Panc1 (cell line): ENCODE measurements around the gene ZNF592. TPM values are rescaled to one million over a fixed set of nuclear protein-coding genes. Genes with fewer than 3 reads are reported as not detected.

Experiments
- ATAC-seq: fragments of 200-7000 bp; cut with Tn5 transposase; 2 replicates; pipeline ENCODE4 v1.9.1; 2020; ENCODE audit warnings: mild to moderate bottlenecking, moderate library complexity
- BruUV-seq: library from RNA; stranded (reverse); fragments of 400-500 nt; replicated peaks from 2 replicates; lab custom pipeline; 2021; lab: Mats Ljungman, UMichigan
- CTCF ChIA-PET: fragments of 300-600 bp; sonication (Branson Sonifier 250); formaldehyde crosslinking; loops from one replicate; lab custom pipeline; 2022; ENCODE audit warnings: antibody characterized with exemption; lab: Charles Lee
- POLR2A ChIA-PET: fragments of 300-600 bp; sonication (Branson Sonifier 250); formaldehyde crosslinking; loops from one replicate; lab custom pipeline; 2022; ENCODE audit warnings: antibody characterized with exemption; lab: Charles Lee
- DNase-seq: peaks from one replicate; pipeline ENCODE4 v3.0.0-alpha.2; 2010; ENCODE audit warnings: low read depth, low spot score
- H3K27ac ChIP-seq: 2 replicates; pipeline ENCODE4 v1.5.1; 2011; ENCODE audit warnings: mild to moderate bottlenecking, low read length, inconsistent platforms
- H3K27me3 ChIP-seq: fragments of 200-500 bp; sonication (Bioruptor generic); 2 replicates; pipeline ENCODE4 v1.6.0; 2014; ENCODE audit warnings: low read length, inconsistent platforms; ENCODE audit not compliant: control insufficient read depth, insufficient read depth
- H3K36me3 ChIP-seq: fragments of 200-500 bp; sonication (Bioruptor generic); 2 replicates; pipeline ENCODE4 v1.5.1; 2014; ENCODE audit warnings: inconsistent platforms, mild to moderate bottlenecking, low read length, moderate library complexity; ENCODE audit not compliant: control insufficient read depth, insufficient read depth
- H3K4me1 ChIP-seq: 2 replicates; pipeline ENCODE4 v1.5.1; 2011; ENCODE audit warnings: inconsistent platforms, mild to moderate bottlenecking, low read length, moderate library complexity; ENCODE audit not compliant: control insufficient read depth, insufficient read depth
- H3K4me3 ChIP-seq, 2 experiments: 2 replicates each; pipeline ENCODE4 v1.5.1; 2011 to 2012; ENCODE audit warnings: low read depth in 2 of 2, low read length in 2 of 2, mild to moderate bottlenecking in 2 of 2, inconsistent platforms in 1 of 2, moderate library complexity in 1 of 2
- H3K9me3 ChIP-seq: fragments of 200-500 bp; sonication (Bioruptor generic); 2 replicates; pipeline ENCODE4 v1.5.1; 2014; ENCODE audit warnings: low read depth, mild to moderate bottlenecking, inconsistent platforms, low read length, moderate library complexity; ENCODE audit not compliant: control insufficient read depth, insufficient read depth
- POLR2AphosphoS5 ChIP-seq: IDR thresholded peaks from 2 replicates; pipeline ENCODE4 v1.6.1; 2012; ENCODE audit warnings: mild to moderate bottlenecking, low read depth, low read length, moderate library complexity
- SIN3A ChIP-seq: IDR thresholded peaks from 2 replicates; pipeline ENCODE4 v1.6.1; 2012; ENCODE audit warnings: low read depth, mild to moderate bottlenecking, low read length, moderate library complexity, borderline replicate concordance; ENCODE audit not compliant: insufficient read depth
- TCF7L2 ChIP-seq: IDR thresholded peaks from 2 replicates; pipeline ENCODE4 v1.6.1; 2011; ENCODE audit warnings: mild to moderate bottlenecking, low read depth, low read length, inconsistent platforms
- in situ Hi-C: cut with HindIII; loops from 2 replicates; pipeline ENCODE4 v1.10.0; 2016; ENCODE audit warnings: low sequenced_read_pairs, low pct_unique_long_range_greater_than_20kb
- intact Hi-C: fragments of 100-400 bp; cut with micrococcal nuclease; formaldehyde crosslinking; loops from one replicate; pipeline ENCODE4 v1.10.0; 2022; ENCODE audit not compliant: unreplicated experiment
- total RNA-seq: library from RNA; stranded (reverse); gene quantifications from one replicate; pipeline ENCODE4 v1.2.1, GENCODE V29; 2021; ENCODE audit not compliant: unreplicated experiment
- TF ChIP-seq, protein P1 (sequence below): fragments of 450-650 bp; IDR thresholded peaks from 2 replicates; pipeline ENCODE4 v1.5.1; 2017; ENCODE audit warnings: mild to moderate bottlenecking
- TF ChIP-seq, protein P2 (sequence below), 2 experiments: IDR thresholded peaks; 2 replicates each; pipeline ENCODE4 v1.6.1; 2011 to 2012; ENCODE audit warnings: low read depth in 2 of 2, control low read depth in 1 of 2, low read length in 1 of 2, mild to moderate bottlenecking in 1 of 2, moderate library complexity in 1 of 2; ENCODE audit not compliant: insufficient read depth in 1 of 2

ZNF592 gene
- total RNA-seq, 1 experiment from 2014 or later: 34.2 TPM

DNA sequence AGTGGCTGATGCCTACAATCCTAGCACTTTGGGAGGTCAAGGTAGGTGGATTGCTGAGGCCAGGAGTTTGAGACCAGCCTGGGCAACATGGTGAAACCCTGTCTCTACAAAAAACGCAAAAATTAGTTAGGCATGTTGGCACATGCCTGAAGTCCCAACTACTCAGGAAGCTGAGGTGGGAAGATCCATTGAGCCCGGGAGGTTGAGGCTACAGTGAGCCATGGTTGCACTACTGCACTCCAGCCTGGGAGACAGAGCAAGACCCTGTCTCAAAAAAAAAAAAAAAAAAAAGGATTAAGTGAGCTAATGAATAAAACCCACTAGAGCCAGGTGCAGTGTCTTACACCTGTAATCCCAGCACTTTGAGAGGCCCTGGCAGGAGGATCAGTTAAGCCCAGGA lies 25.8 kb upstream of the ZNF592 start:
- BruUV-seq: no TSS peak
- H3K36me3 ChIP-seq: no peaks in the 10 kb centered on the region
- CTCF ChIA-PET: interaction anchor here (0.7 kb wide), 1 partner anchor 41 kb away, joined by 9 read pairs; no protein-coding TSS in a partner anchor
- H3K27ac ChIP-seq: no peak overlapping the region
- no peak overlapping the region for H3K4me3 ChIP-seq
- TF ChIP-seq POLR2AphosphoS5: no peak
- TF ChIP-seq, protein P1, sequence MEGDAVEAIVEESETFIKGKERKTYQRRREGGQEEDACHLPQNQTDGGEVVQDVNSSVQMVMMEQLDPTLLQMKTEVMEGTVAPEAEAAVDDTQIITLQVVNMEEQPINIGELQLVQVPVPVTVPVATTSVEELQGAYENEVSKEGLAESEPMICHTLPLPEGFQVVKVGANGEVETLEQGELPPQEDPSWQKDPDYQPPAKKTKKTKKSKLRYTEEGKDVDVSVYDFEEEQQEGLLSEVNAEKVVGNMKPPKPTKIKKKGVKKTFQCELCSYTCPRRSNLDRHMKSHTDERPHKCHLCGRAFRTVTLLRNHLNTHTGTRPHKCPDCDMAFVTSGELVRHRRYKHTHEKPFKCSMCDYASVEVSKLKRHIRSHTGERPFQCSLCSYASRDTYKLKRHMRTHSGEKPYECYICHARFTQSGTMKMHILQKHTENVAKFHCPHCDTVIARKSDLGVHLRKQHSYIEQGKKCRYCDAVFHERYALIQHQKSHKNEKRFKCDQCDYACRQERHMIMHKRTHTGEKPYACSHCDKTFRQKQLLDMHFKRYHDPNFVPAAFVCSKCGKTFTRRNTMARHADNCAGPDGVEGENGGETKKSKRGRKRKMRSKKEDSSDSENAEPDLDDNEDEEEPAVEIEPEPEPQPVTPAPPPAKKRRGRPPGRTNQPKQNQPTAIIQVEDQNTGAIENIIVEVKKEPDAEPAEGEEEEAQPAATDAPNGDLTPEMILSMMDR: no peak
- TF ChIP-seq SIN3A: no peak
- TF ChIP-seq, protein P2, sequence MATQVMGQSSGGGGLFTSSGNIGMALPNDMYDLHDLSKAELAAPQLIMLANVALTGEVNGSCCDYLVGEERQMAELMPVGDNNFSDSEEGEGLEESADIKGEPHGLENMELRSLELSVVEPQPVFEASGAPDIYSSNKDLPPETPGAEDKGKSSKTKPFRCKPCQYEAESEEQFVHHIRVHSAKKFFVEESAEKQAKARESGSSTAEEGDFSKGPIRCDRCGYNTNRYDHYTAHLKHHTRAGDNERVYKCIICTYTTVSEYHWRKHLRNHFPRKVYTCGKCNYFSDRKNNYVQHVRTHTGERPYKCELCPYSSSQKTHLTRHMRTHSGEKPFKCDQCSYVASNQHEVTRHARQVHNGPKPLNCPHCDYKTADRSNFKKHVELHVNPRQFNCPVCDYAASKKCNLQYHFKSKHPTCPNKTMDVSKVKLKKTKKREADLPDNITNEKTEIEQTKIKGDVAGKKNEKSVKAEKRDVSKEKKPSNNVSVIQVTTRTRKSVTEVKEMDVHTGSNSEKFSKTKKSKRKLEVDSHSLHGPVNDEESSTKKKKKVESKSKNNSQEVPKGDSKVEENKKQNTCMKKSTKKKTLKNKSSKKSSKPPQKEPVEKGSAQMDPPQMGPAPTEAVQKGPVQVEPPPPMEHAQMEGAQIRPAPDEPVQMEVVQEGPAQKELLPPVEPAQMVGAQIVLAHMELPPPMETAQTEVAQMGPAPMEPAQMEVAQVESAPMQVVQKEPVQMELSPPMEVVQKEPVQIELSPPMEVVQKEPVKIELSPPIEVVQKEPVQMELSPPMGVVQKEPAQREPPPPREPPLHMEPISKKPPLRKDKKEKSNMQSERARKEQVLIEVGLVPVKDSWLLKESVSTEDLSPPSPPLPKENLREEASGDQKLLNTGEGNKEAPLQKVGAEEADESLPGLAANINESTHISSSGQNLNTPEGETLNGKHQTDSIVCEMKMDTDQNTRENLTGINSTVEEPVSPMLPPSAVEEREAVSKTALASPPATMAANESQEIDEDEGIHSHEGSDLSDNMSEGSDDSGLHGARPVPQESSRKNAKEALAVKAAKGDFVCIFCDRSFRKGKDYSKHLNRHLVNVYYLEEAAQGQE (IDR thresholded peaks at IDR 0.05; ENCODE audit: insufficient read depth in 1 of 2, low read depth in 2 of 2, low read length in 1 of 2): no peak
- TF ChIP-seq TCF7L2: no peak
- in situ Hi-C loops (no loop called here), intact Hi-C loops (no loop called here)
- H3K9me3 ChIP-seq: no peaks in the 10 kb centered on the region
- no peak for DNase-seq
- no peak for ATAC-seq
- POLR2A ChIA-PET: no interaction called here
- no peaks in the 10 kb centered on the region for H3K27me3 ChIP-seq
- no peaks in the 10 kb centered on the region for H3K4me1 ChIP-seq

DNA sequence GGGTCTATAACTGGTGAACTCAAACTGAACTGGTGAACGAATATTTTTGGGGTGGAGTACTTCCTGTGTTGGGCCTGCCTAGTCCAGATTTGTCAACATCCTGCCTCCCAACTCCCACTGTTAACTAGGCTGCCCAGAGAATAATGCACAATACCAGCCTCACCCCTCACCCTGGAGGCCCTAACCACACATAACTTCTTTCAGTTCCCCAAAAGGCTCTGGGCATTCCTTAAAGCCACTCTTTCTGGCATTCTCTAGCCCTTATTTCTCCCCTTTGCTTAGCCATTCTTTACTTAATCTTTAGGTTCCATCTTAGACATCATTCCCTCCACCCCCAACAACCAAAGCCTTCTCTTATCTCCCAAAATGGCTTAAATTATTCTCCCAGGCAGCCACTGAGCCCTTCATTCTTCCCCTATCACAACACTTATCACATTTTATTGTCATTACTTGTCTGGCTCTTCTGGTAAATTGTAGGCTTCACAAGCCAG lies 23.3 kb upstream of the ZNF592 start:
- no peaks in the 10 kb centered on the region for H3K4me1 ChIP-seq
- no peaks in the 10 kb centered on the region for H3K27me3 ChIP-seq
- CTCF ChIA-PET: no interaction called here
- no peak for DNase-seq
- no peak overlapping the region for H3K27ac ChIP-seq
- POLR2A ChIA-PET: interaction anchor here (0.7 kb wide), 1 partner anchor 20 kb away, joined by 3 read pairs; no protein-coding TSS in a partner anchor
- intact Hi-C loops (no loop called here), in situ Hi-C loops (no loop called here)
- H3K36me3 ChIP-seq: no peaks in the 10 kb centered on the region
- no peak for ATAC-seq
- BruUV-seq: no TSS peak
- no peak overlapping the region for H3K4me3 ChIP-seq
- TF ChIP-seq, protein P1: no peak
- no peak for TF ChIP-seq POLR2AphosphoS5
- no peak for TF ChIP-seq SIN3A
- no peak for TF ChIP-seq TCF7L2
- TF ChIP-seq, protein P2 (IDR thresholded peaks at IDR 0.05; ENCODE audit: insufficient read depth in 1 of 2, low read depth in 2 of 2, low read length in 1 of 2): no peak
- no peaks in the 10 kb centered on the region for H3K9me3 ChIP-seq
